Panc1 (cell line): ENCODE results near the gene FBP2. TPM values are rescaled to one million over a fixed set of nuclear protein-coding genes. Genes with fewer than 3 reads are reported as not detected.

Experiments used
- ATAC-seq: fragments of 200-7000 bp; cut with Tn5 transposase; 2 replicates; pipeline ENCODE4 v1.9.1; 2020; ENCODE audit warnings: mild to moderate bottlenecking, moderate library complexity
- BruUV-seq: library from RNA; stranded (reverse); fragments of 400-500 nt; replicated peaks from 2 replicates; lab custom pipeline; 2021; lab: Mats Ljungman, UMichigan
- CTCF ChIA-PET: fragments of 300-600 bp; sonication (Branson Sonifier 250); formaldehyde crosslinking; loops from one replicate; lab custom pipeline; 2022; ENCODE audit warnings: antibody characterized with exemption; lab: Charles Lee
- POLR2A ChIA-PET: fragments of 300-600 bp; sonication (Branson Sonifier 250); formaldehyde crosslinking; loops from one replicate; lab custom pipeline; 2022; ENCODE audit warnings: antibody characterized with exemption; lab: Charles Lee
- DNase-seq: peaks from one replicate; pipeline ENCODE4 v3.0.0-alpha.2; 2010; ENCODE audit warnings: low read depth, low spot score
- H3K27ac ChIP-seq: 2 replicates; pipeline ENCODE4 v1.5.1; 2011; ENCODE audit warnings: mild to moderate bottlenecking, low read length, inconsistent platforms
- H3K27me3 ChIP-seq: fragments of 200-500 bp; sonication (Bioruptor generic); 2 replicates; pipeline ENCODE4 v1.6.0; 2014; ENCODE audit warnings: low read length, inconsistent platforms; ENCODE audit not compliant: control insufficient read depth, insufficient read depth
- H3K36me3 ChIP-seq: fragments of 200-500 bp; sonication (Bioruptor generic); 2 replicates; pipeline ENCODE4 v1.5.1; 2014; ENCODE audit warnings: inconsistent platforms, mild to moderate bottlenecking, low read length, moderate library complexity; ENCODE audit not compliant: control insufficient read depth, insufficient read depth
- H3K4me1 ChIP-seq: 2 replicates; pipeline ENCODE4 v1.5.1; 2011; ENCODE audit warnings: inconsistent platforms, mild to moderate bottlenecking, low read length, moderate library complexity; ENCODE audit not compliant: control insufficient read depth, insufficient read depth
- H3K4me3 ChIP-seq, 2 experiments: 2 replicates each; pipeline ENCODE4 v1.5.1; 2011 to 2012; ENCODE audit warnings: low read depth in 2 of 2, low read length in 2 of 2, mild to moderate bottlenecking in 2 of 2, inconsistent platforms in 1 of 2, moderate library complexity in 1 of 2
- H3K9me3 ChIP-seq: fragments of 200-500 bp; sonication (Bioruptor generic); 2 replicates; pipeline ENCODE4 v1.5.1; 2014; ENCODE audit warnings: low read depth, mild to moderate bottlenecking, inconsistent platforms, low read length, moderate library complexity; ENCODE audit not compliant: control insufficient read depth, insufficient read depth
- CTCF ChIP-seq: fragments of 450-650 bp; IDR thresholded peaks from 2 replicates; pipeline ENCODE4 v1.5.1; 2017; ENCODE audit warnings: mild to moderate bottlenecking
- POLR2AphosphoS5 ChIP-seq: IDR thresholded peaks from 2 replicates; pipeline ENCODE4 v1.6.1; 2012; ENCODE audit warnings: mild to moderate bottlenecking, low read depth, low read length, moderate library complexity
- REST ChIP-seq, 2 experiments: IDR thresholded peaks; 2 replicates each; pipeline ENCODE4 v1.6.1; 2011 to 2012; ENCODE audit warnings: low read depth in 2 of 2, control low read depth in 1 of 2, low read length in 1 of 2, mild to moderate bottlenecking in 1 of 2, moderate library complexity in 1 of 2; ENCODE audit not compliant: insufficient read depth in 1 of 2
- SIN3A ChIP-seq: IDR thresholded peaks from 2 replicates; pipeline ENCODE4 v1.6.1; 2012; ENCODE audit warnings: low read depth, mild to moderate bottlenecking, low read length, moderate library complexity, borderline replicate concordance; ENCODE audit not compliant: insufficient read depth
- TCF7L2 ChIP-seq: IDR thresholded peaks from 2 replicates; pipeline ENCODE4 v1.6.1; 2011; ENCODE audit warnings: mild to moderate bottlenecking, low read depth, low read length, inconsistent platforms
- in situ Hi-C: cut with HindIII; loops from 2 replicates; pipeline ENCODE4 v1.10.0; 2016; ENCODE audit warnings: low sequenced_read_pairs, low pct_unique_long_range_greater_than_20kb
- intact Hi-C: fragments of 100-400 bp; cut with micrococcal nuclease; formaldehyde crosslinking; loops from one replicate; pipeline ENCODE4 v1.10.0; 2022; ENCODE audit not compliant: unreplicated experiment
- total RNA-seq: library from RNA; stranded (reverse); gene quantifications from one replicate; pipeline ENCODE4 v1.2.1, GENCODE V29; 2021; ENCODE audit not compliant: unreplicated experiment

Gene FBP2
- total RNA-seq, 1 experiment from 2014 or later = not detected

- intact Hi-C loops (no loop called here), in situ Hi-C loops (no loop called here)
- Histone ChIP-seq H3K9me3 (no peaks in the 10 kb centered on the region), H3K27me3 (no peaks in the 10 kb centered on the region), H3K27ac (no peak overlapping the region), H3K4me3 (no peak overlapping the region), H3K4me1 (no peaks in the 10 kb centered on the region), H3K36me3 (no peaks in the 10 kb centered on the region)
- no TSS peak for BruUV-seq
- POLR2A ChIA-PET = no interaction called here
- DNase-seq (no peak), ATAC-seq (no peak)
- TF ChIP-seq CTCF = no peak
- TF ChIP-seq POLR2AphosphoS5 = no peak
- TF ChIP-seq TCF7L2 = no peak
- no peak for TF ChIP-seq SIN3A
- no peak for TF ChIP-seq REST (IDR thresholded peaks at IDR 0.05; ENCODE audit: insufficient read depth in 1 of 2, low read depth in 2 of 2, low read length in 1 of 2)
- CTCF ChIA-PET = no interaction called here
Measured at GRCh38 chr9:94526951-94527350, 66.7 kb downstream of the FBP2 start.

- no peaks in the 10 kb centered on the region for H3K27me3 ChIP-seq
- CTCF ChIA-PET = no interaction called here
- no peaks in the 10 kb centered on the region for H3K9me3 ChIP-seq
- H3K4me1 ChIP-seq = no peaks in the 10 kb centered on the region
- intact Hi-C loops (no loop called here), in situ Hi-C loops (no loop called here)
- no peak overlapping the region for H3K27ac ChIP-seq
- no peaks in the 10 kb centered on the region for H3K36me3 ChIP-seq
- TF ChIP-seq POLR2AphosphoS5 (no peak), REST (IDR thresholded peaks at IDR 0.05; ENCODE audit: insufficient read depth in 1 of 2, low read depth in 2 of 2, low read length in 1 of 2) (no peak), CTCF (no peak)
- no TSS peak for BruUV-seq
- POLR2A ChIA-PET = no interaction called here
- DNase-seq (no peak), ATAC-seq (no peak)
- no peak overlapping the region for H3K4me3 ChIP-seq
Measured at GRCh38 chr9:94526271-94526670, 67.4 kb downstream of the FBP2 start.
